Right lobe of liver (tissue), 4 donors: ENCODE measurements around the gene GATD1.

ENCODE experiments used
- CTCF ChIP-seq, 4 donors: fragments of 200-600 bp in 3 of 4; fragments of 450-650 bp in 1 of 4; IDR thresholded peaks; one replicate each; pipeline versions ENCODE4 v1.5.1 to v1.8.0; 2016 to 2022; ENCODE audit warnings: antibody characterized with exemption in 4 of 4, mild to moderate bottlenecking in 2 of 4
- POLR2A ChIP-seq: fragments of 450-650 bp; IDR thresholded peaks from one replicate; pipeline ENCODE4 v1.6.1; 2017; ENCODE audit warnings: antibody characterized with exemption, mild to moderate bottlenecking
- donor health status: DM: no; HTN: no; CAD: no.
- donor health status: DM: no; HTN: no; CAD: no.
- donor health status: DM: no; HTN: yes; CAD: no.

- no peak for TF ChIP-seq CTCF (IDR thresholded peaks at IDR 0.05)
- TF ChIP-seq POLR2A, result no peak
Observed at GRCh38 chr11:794766-795633, 17.7 kb upstream of the GATD1 start.
